H54 (cell line): ENCODE measurements around the gene ACAD8.
"Not testable (repeated sequence)": the region's sequence is repeated elsewhere in the genome, so short reads cannot be mapped to it uniquely, and the experiment has no call there.

Experiments used
- DNase-seq: peaks from one replicate; pipeline ENCODE4 v3.0.0; 2011; ENCODE audit warnings: low spot score, mixed read lengths; ENCODE audit not compliant: insufficient read length
- FAIRE-seq: peaks from 3 replicates; lab custom pipeline; 2011; peaks lifted over from hg19 to GRCh38; lab: Jason Lieb, UNC
- POLR2A ChIP-seq: IDR thresholded peaks from 2 replicates; pipeline ENCODE4 v1.6.1; 2011; ENCODE audit warnings: low read depth, mild to moderate bottlenecking, low read length

The ACAD8 gene

GRCh38 chr11:134282121-134283045 is 29.0 kb downstream of the ACAD8 start:
- FAIRE-seq (no peak), DNase-seq (no peak)
- no peak for TF ChIP-seq POLR2A

- no peak for FAIRE-seq
- TF ChIP-seq POLR2A = no peak
- no peak for DNase-seq
Observed at GRCh38 chr11:134283461-134284230, 30.3 kb downstream of the ACAD8 start.

GRCh38 chr11:134284349-134284748 is 31.0 kb downstream of the ACAD8 start:
- not testable (repeated sequence) for FAIRE-seq

GRCh38 chr11:134287561-134287960 is 34.2 kb downstream of the ACAD8 start:
- no peak for TF ChIP-seq POLR2A
- no peak for FAIRE-seq
- no peak for DNase-seq

More at GRCh38 chr11:134284349-134284748, 31.0 kb downstream of the ACAD8 start:
- DNase-seq = not testable (repeated sequence)

GRCh38 chr11:134288486-134288885 is 35.1 kb downstream of the ACAD8 start:
- DNase-seq (no peak), FAIRE-seq (no peak)
- no peak for TF ChIP-seq POLR2A

GRCh38 chr11:134289167-134289566 is 35.8 kb downstream of the ACAD8 start:
- no peak for FAIRE-seq
- TF ChIP-seq POLR2A = no peak
- DNase-seq = no peak

- FAIRE-seq (no peak), DNase-seq (no peak)
- TF ChIP-seq POLR2A = no peak
Observed at GRCh38 chr11:134289789-134290188, 36.4 kb downstream of the ACAD8 start.

GRCh38 chr11:134290646-134291045 is 37.3 kb downstream of the ACAD8 start:
- FAIRE-seq = no peak
- no peak for TF ChIP-seq POLR2A
- no peak for DNase-seq

GRCh38 chr11:134291196-134291595 is 37.8 kb downstream of the ACAD8 start:
- FAIRE-seq = no peak
- TF ChIP-seq POLR2A = no peak
- no peak for DNase-seq

GRCh38 chr11:134292661-134293060 is 39.3 kb downstream of the ACAD8 start:
- DNase-seq (no peak), FAIRE-seq (no peak)
- no peak for TF ChIP-seq POLR2A

- FAIRE-seq = no peak
- no peak for DNase-seq
- TF ChIP-seq POLR2A = no peak
Observed at GRCh38 chr11:134293119-134294113, 40.0 kb downstream of the ACAD8 start.

GRCh38 chr11:134294664-134295063 is 41.3 kb downstream of the ACAD8 start:
- DNase-seq = no peak
- no peak for FAIRE-seq
- TF ChIP-seq POLR2A = no peak

- DNase-seq (no peak), FAIRE-seq (no peak)
- no peak for TF ChIP-seq POLR2A
Observed at GRCh38 chr11:134312223-134312622, 58.9 kb downstream of the ACAD8 start.
